PC-9 (cell line): ENCODE data around the gene IRGC.

Experiments
- EZH2 ChIP-seq: fragments of 200-600 bp; sonication (generic); IDR thresholded peaks from 2 replicates; pipeline ENCODE4 v1.8.0; 2017; ENCODE audit warnings: antibody characterized with exemption, low read depth
- TF ChIP-seq, protein P1 (sequence below): fragments of 200-600 bp; sonication (generic); conservative IDR thresholded peaks from 2 replicates; pipeline ENCODE4 v1.6.1; 2017; ENCODE audit warnings: mixed run types, antibody characterized with exemption, mild to moderate bottlenecking, moderate library complexity

DNA sequence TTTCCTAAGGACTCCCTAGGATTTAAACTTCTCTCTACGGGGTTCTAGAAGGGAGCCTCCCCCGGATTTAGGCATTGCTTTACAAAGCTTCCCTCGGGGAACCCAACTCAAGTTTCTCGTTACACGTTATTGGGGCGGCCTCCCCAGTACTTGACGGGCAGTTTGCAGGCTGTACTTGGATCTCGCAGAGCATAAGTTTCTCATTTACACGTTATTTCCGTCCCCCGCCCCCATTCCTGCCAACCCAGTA is 38.3 kb downstream of the IRGC start:
- TF ChIP-seq, protein P1, sequence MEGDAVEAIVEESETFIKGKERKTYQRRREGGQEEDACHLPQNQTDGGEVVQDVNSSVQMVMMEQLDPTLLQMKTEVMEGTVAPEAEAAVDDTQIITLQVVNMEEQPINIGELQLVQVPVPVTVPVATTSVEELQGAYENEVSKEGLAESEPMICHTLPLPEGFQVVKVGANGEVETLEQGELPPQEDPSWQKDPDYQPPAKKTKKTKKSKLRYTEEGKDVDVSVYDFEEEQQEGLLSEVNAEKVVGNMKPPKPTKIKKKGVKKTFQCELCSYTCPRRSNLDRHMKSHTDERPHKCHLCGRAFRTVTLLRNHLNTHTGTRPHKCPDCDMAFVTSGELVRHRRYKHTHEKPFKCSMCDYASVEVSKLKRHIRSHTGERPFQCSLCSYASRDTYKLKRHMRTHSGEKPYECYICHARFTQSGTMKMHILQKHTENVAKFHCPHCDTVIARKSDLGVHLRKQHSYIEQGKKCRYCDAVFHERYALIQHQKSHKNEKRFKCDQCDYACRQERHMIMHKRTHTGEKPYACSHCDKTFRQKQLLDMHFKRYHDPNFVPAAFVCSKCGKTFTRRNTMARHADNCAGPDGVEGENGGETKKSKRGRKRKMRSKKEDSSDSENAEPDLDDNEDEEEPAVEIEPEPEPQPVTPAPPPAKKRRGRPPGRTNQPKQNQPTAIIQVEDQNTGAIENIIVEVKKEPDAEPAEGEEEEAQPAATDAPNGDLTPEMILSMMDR = no peak
- no peak for TF ChIP-seq EZH2
